PC-9 (cell line): Measurements from ENCODE around the gene PDLIM5. TPM values are rescaled to one million over a fixed set of nuclear protein-coding genes. Genes with fewer than 3 reads are reported as not detected.
"Not testable (repeated sequence)": the region's sequence is repeated elsewhere in the genome, so short reads cannot be mapped to it uniquely, and the experiment has no call there.

ENCODE experiments used
- BruUV-seq: library from RNA; stranded (reverse); fragments of 400-500 nt; replicated peaks from 2 replicates; lab custom pipeline; 2021; lab: Mats Ljungman, UMichigan
- CTCF ChIA-PET: fragments of 300-600 bp; sonication (Branson Sonifier 250); formaldehyde crosslinking; loops from one replicate; lab custom pipeline; 2022; ENCODE audit warnings: antibody characterized with exemption; lab: Charles Lee
- POLR2A ChIA-PET: fragments of 300-600 bp; sonication (Branson Sonifier 250); formaldehyde crosslinking; loops from one replicate; lab custom pipeline; 2022; ENCODE audit warnings: antibody characterized with exemption; ENCODE audit not compliant: unreplicated experiment; lab: Charles Lee
- DNase-seq, 2 experiments: peaks; one replicate each; pipeline versions ENCODE4 v3.0.0 to v3.0.0-alpha.2; 2015 to 2022; ENCODE audit warnings: mixed read lengths in 1 of 2
- H2AFZ ChIP-seq: fragments of 200-600 bp; sonication (generic); 2 replicates; pipeline ENCODE4 v1.8.1; 2017; ENCODE audit warnings: antibody characterized with exemption
- H3F3A ChIP-seq: fragments of 200-600 bp; sonication (generic); 2 replicates; pipeline ENCODE4 v1.8.1; 2017; ENCODE audit warnings: antibody characterized with exemption, mild to moderate bottlenecking, low read depth; ENCODE audit not compliant: insufficient read depth
- H3K27ac ChIP-seq: fragments of 200-600 bp; sonication (generic); 2 replicates; pipeline ENCODE4 v1.6.1; 2016; ENCODE audit warnings: mixed run types
- H3K27me3 ChIP-seq: fragments of 200-600 bp; sonication (generic); 2 replicates; pipeline ENCODE4 v1.6.1; 2016; ENCODE audit warnings: low read depth, mixed run types; ENCODE audit not compliant: insufficient read depth
- H3K36me3 ChIP-seq: fragments of 200-600 bp; sonication (generic); 2 replicates; pipeline ENCODE4 v1.6.1; 2016; ENCODE audit warnings: low read depth, mixed run types
- H3K4me1 ChIP-seq: fragments of 200-600 bp; sonication (generic); replicated peaks from 2 replicates; pipeline ENCODE4 v1.6.1; 2016; ENCODE audit warnings: mixed run types; ENCODE audit not compliant: insufficient read depth
- H3K4me2 ChIP-seq: fragments of 200-600 bp; sonication (generic); 2 replicates; pipeline ENCODE4 v1.6.1; 2017; ENCODE audit warnings: mixed run types
- H3K4me3 ChIP-seq: fragments of 200-600 bp; sonication (generic); 2 replicates; pipeline ENCODE4 v1.6.1; 2016; ENCODE audit warnings: mixed run types
- H3K79me2 ChIP-seq: fragments of 200-600 bp; sonication (generic); 2 replicates; pipeline ENCODE4 v1.6.1; 2017; ENCODE audit warnings: low read depth, mixed run types
- H3K9me2 ChIP-seq: fragments of 200-600 bp; sonication (generic); 2 replicates; pipeline ENCODE4 v1.8.1; 2017; ENCODE audit warnings: mild to moderate bottlenecking; ENCODE audit not compliant: insufficient read depth
- H3K9me3 ChIP-seq: fragments of 200-600 bp; sonication (generic); 2 replicates; pipeline ENCODE4 v1.8.1; 2016; ENCODE audit warnings: low read depth; ENCODE audit not compliant: insufficient read depth
- H4K20me1 ChIP-seq: fragments of 200-600 bp; sonication (generic); 2 replicates; pipeline ENCODE4 v1.8.1; 2017; ENCODE audit not compliant: insufficient read depth
- EZH2 ChIP-seq: fragments of 200-600 bp; sonication (generic); IDR thresholded peaks from 2 replicates; pipeline ENCODE4 v1.8.0; 2017; ENCODE audit warnings: antibody characterized with exemption, low read depth
- intact Hi-C: fragments of 100-400 bp; cut with micrococcal nuclease; formaldehyde crosslinking; loops from one replicate; pipeline ENCODE4 v1.10.0; 2022; ENCODE audit not compliant: unreplicated experiment
- total RNA-seq: library from RNA; stranded (reverse); gene quantifications from 2 replicates; pipeline ENCODE4 v1.2.3, GENCODE V29; 2021
- TF ChIP-seq, protein P1 (sequence below): fragments of 200-600 bp; sonication (generic); conservative IDR thresholded peaks from 2 replicates; pipeline ENCODE4 v1.6.1; 2017; ENCODE audit warnings: mixed run types, antibody characterized with exemption, mild to moderate bottlenecking, moderate library complexity

Gene PDLIM5
- total RNA-seq, 1 experiment from 2014 or later, result 130 TPM

DNA sequence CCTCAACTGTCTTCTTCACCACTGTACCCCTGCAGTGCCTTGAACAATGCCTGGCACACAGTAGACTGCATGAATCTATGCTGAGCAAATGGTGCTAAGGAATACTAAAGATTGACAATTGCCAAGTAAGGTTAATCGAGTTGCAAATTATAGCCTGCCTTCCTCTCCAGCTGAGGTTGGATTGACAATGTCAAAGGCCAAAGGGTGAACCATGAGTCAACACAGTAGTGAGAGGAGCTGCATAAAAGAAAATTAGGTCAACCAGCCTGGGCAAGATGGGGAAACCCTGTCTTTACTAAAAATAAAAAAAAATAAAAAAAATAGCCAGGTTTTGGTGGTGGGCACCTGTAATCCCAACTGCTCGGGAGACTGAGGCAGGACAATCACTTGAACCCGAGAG, 208.9 kb downstream of the PDLIM5 start:
- no peak for DNase-seq
- no peaks in the 10 kb centered on the region for H3K9me3 ChIP-seq
- no peaks in the 10 kb centered on the region for H3K79me2 ChIP-seq
- H3K27ac ChIP-seq, result no peak overlapping the region
- no peak overlapping the region for H2AFZ ChIP-seq
- no peak overlapping the region for H3K4me2 ChIP-seq
- no peaks in the 10 kb centered on the region for H3F3A ChIP-seq
- intact Hi-C loops, result no loop called here
- H4K20me1 ChIP-seq, result no peaks in the 10 kb centered on the region
- no peaks in the 10 kb centered on the region for H3K36me3 ChIP-seq
- H3K4me3 ChIP-seq, result no peak overlapping the region
- CTCF ChIA-PET, result no interaction called here
- no peaks in the 10 kb centered on the region for H3K27me3 ChIP-seq
- H3K4me1 ChIP-seq, result no peaks in the 10 kb centered on the region
- TF ChIP-seq, protein P1, sequence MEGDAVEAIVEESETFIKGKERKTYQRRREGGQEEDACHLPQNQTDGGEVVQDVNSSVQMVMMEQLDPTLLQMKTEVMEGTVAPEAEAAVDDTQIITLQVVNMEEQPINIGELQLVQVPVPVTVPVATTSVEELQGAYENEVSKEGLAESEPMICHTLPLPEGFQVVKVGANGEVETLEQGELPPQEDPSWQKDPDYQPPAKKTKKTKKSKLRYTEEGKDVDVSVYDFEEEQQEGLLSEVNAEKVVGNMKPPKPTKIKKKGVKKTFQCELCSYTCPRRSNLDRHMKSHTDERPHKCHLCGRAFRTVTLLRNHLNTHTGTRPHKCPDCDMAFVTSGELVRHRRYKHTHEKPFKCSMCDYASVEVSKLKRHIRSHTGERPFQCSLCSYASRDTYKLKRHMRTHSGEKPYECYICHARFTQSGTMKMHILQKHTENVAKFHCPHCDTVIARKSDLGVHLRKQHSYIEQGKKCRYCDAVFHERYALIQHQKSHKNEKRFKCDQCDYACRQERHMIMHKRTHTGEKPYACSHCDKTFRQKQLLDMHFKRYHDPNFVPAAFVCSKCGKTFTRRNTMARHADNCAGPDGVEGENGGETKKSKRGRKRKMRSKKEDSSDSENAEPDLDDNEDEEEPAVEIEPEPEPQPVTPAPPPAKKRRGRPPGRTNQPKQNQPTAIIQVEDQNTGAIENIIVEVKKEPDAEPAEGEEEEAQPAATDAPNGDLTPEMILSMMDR, result no peak
- TF ChIP-seq EZH2, result no peak
- BruUV-seq, result no TSS peak
- POLR2A ChIA-PET, result no interaction called here
- H3K9me2 ChIP-seq, result no peaks in the 10 kb centered on the region

DNA sequence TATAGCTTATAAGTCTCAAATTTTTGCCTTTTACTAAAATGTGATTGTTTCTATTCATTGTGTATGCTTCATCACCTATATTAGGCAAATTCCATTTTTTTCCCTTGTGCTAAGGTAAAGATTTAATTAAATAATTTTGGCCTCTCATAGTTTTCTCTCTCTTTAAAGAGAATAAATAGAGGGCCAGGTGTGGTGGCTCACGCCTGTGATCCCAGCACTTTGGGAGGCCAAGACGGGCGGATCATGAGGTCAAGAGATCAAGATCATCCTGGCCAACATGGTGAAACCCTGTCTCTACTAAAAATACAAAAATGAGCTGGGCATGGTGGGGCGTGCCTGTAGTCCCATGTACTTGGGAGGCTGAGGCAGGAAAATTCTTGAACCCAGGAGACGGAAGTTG, 213.3 kb downstream of the PDLIM5 start:
- BruUV-seq, H3K4me1 ChIP-seq, H3K4me3 ChIP-seq, H2AFZ ChIP-seq, H3K27ac ChIP-seq, H3K79me2 ChIP-seq, intact Hi-C loops, H3K4me2 ChIP-seq, POLR2A ChIA-PET, CTCF ChIA-PET, H3K9me2 ChIP-seq, H3F3A ChIP-seq, H4K20me1 ChIP-seq, DNase-seq, H3K9me3 ChIP-seq, H3K36me3 ChIP-seq, H3K27me3 ChIP-seq: not testable (repeated sequence)

DNA sequence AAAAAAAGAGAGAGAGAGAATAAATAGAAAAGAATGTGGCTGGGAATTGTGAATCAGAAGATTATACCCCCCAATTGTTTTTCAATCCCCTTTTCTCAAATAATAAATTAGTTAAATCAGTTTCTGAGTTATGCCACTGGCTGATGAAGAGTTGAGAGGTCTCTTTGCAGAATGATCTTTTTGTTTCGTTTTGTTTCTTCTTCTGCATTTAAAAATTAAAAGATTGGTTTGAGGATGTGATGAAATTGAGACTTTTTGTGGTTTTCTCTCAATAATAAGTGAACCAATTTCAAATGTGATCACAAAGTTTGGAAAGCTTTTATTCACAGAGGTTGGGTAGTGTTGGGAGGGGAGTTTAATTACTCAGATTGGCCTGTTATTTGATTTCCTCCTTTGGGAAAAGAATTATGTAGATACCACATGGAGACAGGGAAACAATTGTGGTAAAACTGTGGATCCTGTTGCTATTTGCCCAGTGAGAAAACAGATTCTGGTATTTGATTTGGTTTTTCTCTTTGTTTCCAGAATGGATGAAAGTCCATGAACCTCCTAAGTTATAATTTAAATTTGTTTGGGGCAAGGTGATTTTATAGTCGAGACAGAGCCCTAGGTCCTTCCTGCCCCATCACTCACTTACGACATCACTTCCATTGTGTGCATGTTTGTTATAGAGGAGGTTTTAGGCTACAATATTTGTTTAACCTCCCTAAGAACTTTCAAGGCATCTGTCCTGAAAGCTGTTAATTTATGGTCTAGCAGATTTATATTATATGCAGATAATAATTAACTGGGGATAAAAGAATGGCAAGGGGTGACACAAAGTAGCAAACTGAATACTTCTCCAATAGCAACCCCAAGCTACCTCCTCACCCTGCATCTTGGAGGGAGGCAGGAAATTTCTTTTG, 214.0 kb downstream of the PDLIM5 start:
- no peaks in the 10 kb centered on the region for H3K4me1 ChIP-seq
- no peak overlapping the region for H3K27ac ChIP-seq
- ChIA-PET CTCF (no interaction called here), POLR2A (no interaction called here)
- H3K36me3 ChIP-seq, result no peaks in the 10 kb centered on the region
- no peaks in the 10 kb centered on the region for H3K9me3 ChIP-seq
- intact Hi-C loops, result no loop called here
- no TSS peak for BruUV-seq
- H3K79me2 ChIP-seq, result no peaks in the 10 kb centered on the region
- TF ChIP-seq, protein P1, result no peak
- TF ChIP-seq EZH2, result no peak
- H2AFZ ChIP-seq, result no peak overlapping the region
- H3F3A ChIP-seq, result no peaks in the 10 kb centered on the region
- H3K4me2 ChIP-seq, result no peak overlapping the region
- no peaks in the 10 kb centered on the region for H4K20me1 ChIP-seq
- no peak overlapping the region for H3K4me3 ChIP-seq
- DNase-seq, result no peak
- H3K27me3 ChIP-seq, result no peaks in the 10 kb centered on the region
- no peaks in the 10 kb centered on the region for H3K9me2 ChIP-seq
